GM19395 (cell line): Measurements from ENCODE around the gene CFAP161.

Source experiments
- ATAC-seq: cut with Tn5 transposase; IDR thresholded peaks from one replicate; pipeline ENCODE4 v1.9.1; 2021; ENCODE audit warnings: mild to moderate bottlenecking, moderate library complexity; ENCODE audit not compliant: unreplicated experiment

The CFAP161 gene

DNA sequence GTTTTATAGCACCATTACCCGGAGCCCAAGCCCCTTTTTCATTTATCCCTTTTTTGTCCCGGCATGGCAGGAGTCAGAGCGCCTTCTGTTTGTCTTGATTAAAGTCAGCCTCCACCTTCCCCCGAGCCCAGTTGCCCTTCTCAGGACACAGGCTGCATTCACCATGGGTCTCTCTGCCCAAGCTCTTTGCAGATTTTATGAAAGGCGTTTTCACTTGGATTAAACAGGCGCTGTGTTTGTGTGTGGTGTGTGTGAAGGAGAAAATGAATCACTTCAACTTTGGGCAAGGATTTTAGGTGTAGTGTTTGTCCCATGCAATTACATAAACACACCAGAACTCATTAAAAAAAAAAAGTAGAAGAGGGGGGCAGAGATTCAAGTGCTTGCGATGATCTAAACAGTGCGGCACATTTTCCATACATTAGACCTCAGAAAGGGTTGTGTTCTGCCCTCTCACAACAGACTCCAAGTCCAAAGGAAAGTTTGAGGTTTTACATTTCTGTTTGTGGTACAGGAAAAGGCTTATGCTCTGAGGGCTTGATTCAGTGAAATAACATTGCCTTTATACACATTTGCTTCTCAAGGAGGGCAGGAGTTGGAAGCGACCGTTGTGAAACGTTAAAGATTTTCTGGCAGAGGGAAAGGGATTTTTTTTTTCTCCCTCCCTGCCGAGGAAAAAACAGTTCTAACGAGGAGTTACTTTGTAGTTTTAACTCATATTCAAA, 48.1 kb downstream of the CFAP161 start:
- ATAC-seq: no peak

GRCh38 chr15:81182756-81183438, 48.8 kb downstream of the CFAP161 start:
- no peak for ATAC-seq

DNA sequence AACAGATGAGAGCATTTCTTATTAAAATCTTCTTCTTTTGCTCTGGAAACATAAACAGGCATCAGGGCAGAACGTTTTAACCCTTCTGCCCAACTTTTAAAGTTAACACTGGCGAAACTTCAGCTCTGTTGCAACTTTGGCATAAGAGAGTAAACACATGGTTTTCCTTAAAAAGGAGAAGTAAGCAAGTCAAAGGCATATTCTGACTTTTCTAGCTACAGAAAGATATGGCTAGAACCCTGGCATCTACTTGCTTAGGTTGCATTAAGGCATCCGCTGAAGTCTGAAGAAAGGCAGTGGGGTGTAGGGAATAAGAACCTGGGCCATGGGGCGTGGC, 49.3 kb downstream of the CFAP161 start:
- ATAC-seq: no peak

- no peak for ATAC-seq
These were observed 50.1 kb downstream of the CFAP161 start for GRCh38 chr15:81184188-81184587.

DNA sequence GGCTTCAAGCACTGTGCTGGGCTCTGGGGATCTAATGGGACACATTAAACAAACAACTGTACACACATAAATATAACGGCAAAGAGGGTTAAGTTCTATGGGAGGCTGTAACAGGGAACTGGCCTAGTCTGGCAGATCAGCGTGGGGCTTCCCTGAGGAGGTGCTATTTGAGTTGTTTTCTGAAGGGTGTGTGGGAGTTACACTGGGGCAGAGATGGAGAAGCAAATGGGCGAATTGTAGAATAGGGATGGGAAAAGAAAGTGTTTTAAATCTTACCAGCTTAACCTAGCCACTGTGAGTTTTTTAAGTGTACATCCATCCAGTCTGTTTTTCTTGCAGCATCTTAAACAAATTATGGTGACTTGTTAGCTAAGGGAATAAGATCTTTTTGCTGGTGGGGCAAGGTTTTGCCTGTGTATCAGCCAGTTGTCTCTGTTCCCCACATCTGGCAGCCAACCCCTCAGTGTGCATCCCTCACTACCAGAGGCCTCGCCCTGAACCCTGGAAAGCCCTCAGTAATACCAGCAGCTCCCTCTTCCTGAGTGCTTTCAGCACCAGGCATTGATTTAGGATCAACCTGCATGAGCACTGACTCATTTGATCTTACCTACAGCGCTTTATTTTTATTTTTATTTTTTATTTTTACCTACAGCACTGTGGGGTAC, 51.7 kb downstream of the CFAP161 start:
- ATAC-seq: no peak

DNA sequence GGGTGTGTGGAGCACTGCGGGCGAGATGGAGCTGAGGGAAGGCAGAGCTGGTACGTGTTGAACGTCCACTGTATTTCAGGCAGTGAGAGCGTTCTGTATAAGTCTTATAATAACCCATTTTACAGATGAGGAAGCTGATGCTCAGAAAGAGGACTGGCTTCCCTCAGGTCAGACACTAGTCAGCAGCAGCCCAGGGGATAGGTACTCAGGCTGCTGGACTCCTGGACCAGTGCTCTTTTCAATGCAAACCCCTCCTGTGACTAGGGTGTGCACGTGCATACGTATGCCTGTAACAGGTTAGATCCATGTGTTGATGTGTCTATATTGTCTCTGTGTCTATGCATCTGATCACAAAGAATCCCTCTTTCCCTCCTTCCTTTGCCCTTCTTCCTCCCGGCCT, 54.3 kb downstream of the CFAP161 start:
- ATAC-seq: no peak

DNA sequence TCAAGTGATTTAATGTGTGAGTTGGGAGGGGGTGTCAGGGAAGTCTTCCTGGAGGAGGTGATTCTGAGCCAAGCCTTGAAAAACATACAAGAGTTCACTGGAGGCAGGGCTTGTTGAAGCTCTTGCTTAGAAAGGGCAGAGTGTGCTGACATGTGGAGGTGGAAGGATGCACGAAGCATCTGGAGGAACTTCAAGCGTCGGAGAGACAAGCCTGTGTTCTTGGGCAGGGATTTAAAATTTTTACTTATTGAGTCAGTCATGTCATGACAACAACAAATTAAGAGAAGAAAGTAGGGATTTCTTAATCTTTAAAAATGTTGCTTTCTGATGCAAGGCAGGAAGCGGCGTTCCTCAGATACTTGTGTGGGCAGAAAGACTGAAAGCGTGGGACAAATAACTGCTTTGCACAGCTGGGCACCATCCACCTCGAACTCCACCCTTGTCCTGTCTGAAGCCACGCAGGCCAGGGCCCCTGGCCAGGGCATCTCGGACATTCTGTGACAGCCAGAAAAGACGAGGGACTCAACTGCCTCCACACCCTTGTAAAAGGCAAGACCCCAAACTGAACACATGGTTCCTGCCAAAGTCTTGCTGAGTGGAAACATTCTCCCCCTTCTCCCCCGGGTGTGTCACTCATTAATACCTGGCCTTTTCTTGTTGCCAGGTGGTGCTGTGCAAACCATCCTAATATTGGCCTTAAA, 55.7 kb downstream of the CFAP161 start:
- ATAC-seq: no peak

DNA sequence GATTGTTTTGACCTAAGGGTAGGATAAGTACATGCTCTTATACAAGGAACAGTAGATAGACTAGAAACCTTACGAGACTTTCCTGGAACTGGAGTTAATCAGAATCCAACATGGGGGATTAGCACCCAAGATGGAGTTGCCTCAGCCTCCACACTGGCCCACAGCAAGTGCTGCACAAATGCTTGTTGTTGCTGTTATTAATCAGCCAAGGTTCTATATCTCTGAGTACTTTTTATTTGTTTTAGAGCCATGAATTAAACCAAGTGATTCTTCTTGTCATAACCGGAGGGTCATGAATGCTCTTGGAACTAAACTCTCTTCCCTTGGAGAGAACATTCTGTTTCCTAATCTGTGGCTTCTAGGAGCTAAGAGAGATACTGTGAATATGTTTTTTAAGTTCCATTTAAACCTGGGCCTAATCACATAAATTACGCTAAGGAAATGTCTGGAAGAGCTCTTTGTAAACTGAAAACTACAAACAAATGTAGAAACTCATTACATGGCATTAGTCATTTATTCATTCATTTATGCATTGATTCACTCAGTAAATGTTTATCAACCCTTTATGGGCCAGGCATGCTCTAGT, 56.9 kb downstream of the CFAP161 start:
- no peak for ATAC-seq

DNA sequence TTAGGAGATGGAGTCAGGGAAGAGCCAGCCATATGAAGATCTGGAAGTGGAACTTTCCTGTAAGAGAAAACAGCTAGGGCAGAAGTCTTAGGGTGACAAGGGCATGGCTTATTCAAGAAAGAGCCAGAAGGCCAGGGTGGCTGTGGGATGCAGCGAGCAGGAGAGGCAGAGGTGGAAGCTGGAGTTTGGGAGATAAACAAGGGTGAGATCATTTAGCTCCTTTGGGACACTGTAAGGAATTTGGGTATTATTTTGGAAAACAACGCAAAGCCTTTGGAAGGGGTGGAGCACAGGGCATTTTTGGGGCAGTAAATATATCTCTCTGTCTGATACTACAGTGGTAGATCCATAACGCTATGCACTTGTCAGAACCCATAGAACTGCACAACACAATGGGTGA, 57.6 kb downstream of the CFAP161 start:
- ATAC-seq: no peak

DNA sequence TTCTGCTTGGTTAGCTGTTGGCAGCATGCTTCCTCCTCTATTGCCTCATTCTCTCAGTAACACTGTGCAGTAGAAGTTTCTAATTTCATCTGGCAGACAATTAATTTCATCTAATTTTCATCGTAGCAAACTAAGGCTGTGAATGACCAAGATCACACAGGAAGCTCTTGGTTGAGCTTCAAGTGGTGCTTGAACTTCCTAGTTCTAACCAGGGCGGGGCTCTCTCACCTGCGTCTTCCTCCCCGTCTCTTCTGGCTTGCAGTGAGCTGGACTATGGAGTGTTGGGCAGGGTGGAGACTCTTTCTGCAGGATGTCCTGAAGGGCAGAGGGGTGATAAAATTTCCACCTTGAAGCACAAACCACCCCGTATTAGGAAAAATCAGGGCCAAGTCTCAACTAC, 60.7 kb downstream of the CFAP161 start:
- no peak for ATAC-seq

DNA sequence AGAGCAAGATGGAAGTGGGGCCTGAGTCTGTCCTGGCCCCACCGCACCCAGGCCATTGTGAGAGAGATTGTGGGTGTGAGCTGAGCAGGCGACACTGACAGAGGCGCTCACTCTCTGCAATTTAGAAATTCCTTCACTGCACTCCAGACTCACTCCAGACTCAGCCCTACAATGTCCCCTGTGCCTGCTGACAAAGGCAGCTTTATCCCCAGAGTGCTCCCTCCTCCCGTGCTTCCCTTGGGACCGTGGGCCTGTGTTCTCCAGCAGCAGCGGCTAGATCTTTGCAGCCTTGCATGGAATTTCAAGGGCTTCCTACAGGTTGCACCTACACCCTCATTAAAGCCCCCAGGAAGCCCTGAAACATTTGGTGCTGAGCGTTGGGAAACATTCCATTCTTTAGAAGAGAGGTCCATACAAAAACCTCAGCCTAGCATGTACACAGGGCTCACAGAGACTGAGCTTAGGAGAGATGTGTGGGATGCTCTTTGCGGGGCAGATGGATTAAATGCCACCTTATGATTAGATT, 61.3 kb downstream of the CFAP161 start:
- no peak for ATAC-seq

- ATAC-seq: no peak
These were observed 62.6 kb downstream of the CFAP161 start, which contains the start of gene IL16 for GRCh38 chr15:81196576-81197254. Gene IL16, plus strand, starts transcription at chr15:81196879. Its CDS starts 28,521 bp downstream, at chr15:81225400.

GRCh38 chr15:81197255-81197630, 63.2 kb downstream of the CFAP161 start:
- no peak for ATAC-seq

DNA sequence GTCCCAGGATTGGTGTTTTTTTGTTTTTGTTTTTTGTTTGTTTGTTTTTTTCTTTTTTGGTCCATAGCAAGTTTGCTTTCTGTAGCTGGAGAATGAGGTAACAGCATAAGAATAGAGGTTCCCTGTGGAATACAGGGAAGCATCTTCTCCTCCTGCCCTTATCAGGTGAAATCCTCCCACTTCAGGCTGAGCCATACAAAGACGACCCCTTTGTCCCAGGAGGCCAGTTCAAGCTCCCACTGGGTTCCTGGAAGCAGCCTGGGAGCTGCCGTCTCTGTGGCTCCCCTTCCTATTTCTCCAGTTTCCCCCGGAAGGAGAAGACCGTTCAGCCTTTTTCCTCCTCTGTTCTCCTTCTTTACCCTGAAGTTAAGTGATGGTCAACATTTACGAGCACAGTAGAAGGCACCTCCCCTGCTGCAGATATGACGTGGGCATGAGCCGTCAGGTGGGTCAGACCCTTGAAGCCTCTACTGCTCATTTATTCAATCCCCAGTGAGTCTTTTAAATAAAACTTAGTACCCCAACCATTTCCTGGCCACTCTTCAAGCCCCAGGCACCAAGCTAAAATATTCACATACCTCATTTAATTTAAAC, 63.7 kb downstream of the CFAP161 start:
- no peak for ATAC-seq
